HEK293 (cell line): Measurements from ENCODE around the gene ITPR2.

Experiments used
- CTCF ChIP-seq: fragments of 450-650 bp; formaldehyde crosslinking; IDR thresholded peaks from 2 replicates; pipeline ENCODE4 v1.5.1; 2016; ENCODE audit warnings: missing biosample characterization, missing genetic modification characterization
- HOXA7 ChIP-seq: sonication (generic); formaldehyde crosslinking; IDR thresholded peaks from 2 replicates; pipeline ENCODE4 v1.8.1; 2022; ENCODE audit warnings: missing genetic modification reagents, borderline replicate concordance
- OSR2 ChIP-seq: fragments of 450-650 bp; formaldehyde crosslinking; IDR thresholded peaks from 2 replicates; pipeline ENCODE4 v1.5.1; 2016; ENCODE audit warnings: missing biosample characterization, missing genetic modification characterization
- PRDM1 ChIP-seq: fragments of 450-650 bp; formaldehyde crosslinking; IDR thresholded peaks from 2 replicates; pipeline ENCODE4; 2016; ENCODE audit warnings: missing biosample characterization, missing genetic modification characterization
- SP2 ChIP-seq: fragments of 450-650 bp; formaldehyde crosslinking; IDR thresholded peaks from 2 replicates; pipeline ENCODE4 v1.5.1; 2016; ENCODE audit warnings: missing biosample characterization, missing genetic modification characterization
- TCF7L2 ChIP-seq: IDR thresholded peaks from 2 replicates; pipeline ENCODE4 v1.6.1; 2011; ENCODE audit warnings: low read depth, mild to moderate bottlenecking, inconsistent platforms, low read length, moderate library complexity, borderline replicate concordance
- TSHZ1 ChIP-seq: fragments of 450-650 bp; formaldehyde crosslinking; IDR thresholded peaks from 2 replicates; pipeline ENCODE4 v1.5.1; 2016; ENCODE audit warnings: missing biosample characterization, missing genetic modification characterization, borderline replicate concordance
- ZEB2 ChIP-seq: fragments of 450-650 bp; formaldehyde crosslinking; IDR thresholded peaks from 2 replicates; pipeline ENCODE4 v1.5.1; 2016; ENCODE audit warnings: missing biosample characterization, missing genetic modification characterization
- ZNF174 ChIP-seq: fragments of 450-650 bp; formaldehyde crosslinking; IDR thresholded peaks from 2 replicates; pipeline ENCODE4 v1.5.0; 2017; ENCODE audit warnings: missing biosample characterization, mild to moderate bottlenecking, missing genetic modification characterization
- ZNF280C ChIP-seq: fragments of 450-650 bp; formaldehyde crosslinking; IDR thresholded peaks from 2 replicates; pipeline ENCODE4 v1.5.1; 2016; ENCODE audit warnings: missing biosample characterization, missing genetic modification characterization
- ZNF341 ChIP-seq: fragments of 450-650 bp; formaldehyde crosslinking; IDR thresholded peaks from 2 replicates; pipeline ENCODE4; 2016; ENCODE audit warnings: low read depth, missing biosample characterization, missing genetic modification characterization
- ZNF704 ChIP-seq: fragments of 450-650 bp; formaldehyde crosslinking; IDR thresholded peaks from 2 replicates; pipeline ENCODE4 v1.5.1; 2016; ENCODE audit warnings: missing biosample characterization, missing genetic modification characterization
- ZNF830 ChIP-seq: fragments of 450-650 bp; IDR thresholded peaks from 2 replicates; pipeline ENCODE4 v1.5.0; 2018; ENCODE audit warnings: missing biosample characterization, missing genetic modification characterization, low read depth, mild to moderate bottlenecking, moderate library complexity

- TF ChIP-seq CTCF (tag by site-specific recombination): no peak
- no peak for TF ChIP-seq ZNF341 (tag by site-specific recombination)
- TF ChIP-seq ZEB2 (tag by site-specific recombination): no peak
- TF ChIP-seq ZNF280C (tag by site-specific recombination): no peak
- no peak for TF ChIP-seq PRDM1 (tag by site-specific recombination)
- no peak for TF ChIP-seq TCF7L2
- TF ChIP-seq SP2 (tag by site-specific recombination): no peak
- TF ChIP-seq ZNF174: no peak
- TF ChIP-seq HOXA7 (CRISPR knock-in tag): no peak
- TF ChIP-seq OSR2: no peak
- TF ChIP-seq ZNF830 (tag by site-specific recombination): no peak
- no peak for TF ChIP-seq TSHZ1 (tag by site-specific recombination)
- no peak for TF ChIP-seq ZNF704 (tag by site-specific recombination)
Observed at GRCh38 chr12:26426652-26427051, 406.3 kb downstream of the ITPR2 start.
